A549 (cell line): ENCODE data around the gene DENND10. TPM values are rescaled to one million over a fixed set of nuclear protein-coding genes. Genes with fewer than 3 reads are reported as not detected.

Experiments
- ATAC-seq, 2 experiments: fragments of 200-7000 bp in 1 of 2; fragments of >200 bp in 1 of 2; cut with Nextera tagmentation in 1 of 2; cut with Tn5 transposase in 1 of 2; 3 replicates each; pipeline versions ENCODE4 v1.8.0 to v1.9.1; 2018 to 2020; ENCODE audit warnings: mild to moderate bottlenecking in 1 of 2, moderate library complexity in 1 of 2
- CTCF ChIA-PET: fragments of 300-600 bp; sonication (Branson Sonifier 250); formaldehyde crosslinking; extraction: SDS; loops from one replicate; lab custom pipeline; 2021; ENCODE audit warnings: antibody characterized with exemption, inconsistent platforms; lab: Yijun Ruan, JAX
- POLR2A ChIA-PET: fragments of 350-600 bp; formaldehyde crosslinking; extraction: SDS; loops from one replicate; lab custom pipeline; 2021; ENCODE audit warnings: antibody characterized with exemption, inconsistent platforms; lab: Yijun Ruan, JAX
- DNase-seq, 2 experiments: peaks; one replicate each; pipeline versions ENCODE4 v3.0.0 to v3.0.0-alpha.2; 2011 to 2016; ENCODE audit warnings: low read depth in 1 of 2, low spot score in 1 of 2
- FAIRE-seq: peaks from 2 replicates; lab custom pipeline; 2011; peaks lifted over from hg19 to GRCh38; lab: Jason Lieb, UNC
- H3K27ac ChIP-seq, 2 experiments: fragments of >200 bp; sonication (Bioruptor Twin); formaldehyde crosslinking; 3 replicates each; pipeline ENCODE4 v1.5.1; 2016 to 2017
- H3K4me1 ChIP-seq: fragments of >200 bp; sonication (Bioruptor Twin); formaldehyde crosslinking; 3 replicates; pipeline ENCODE4 v1.6.1; 2016
- H3K4me2 ChIP-seq: fragments of >200 bp; sonication (Bioruptor Twin); formaldehyde crosslinking; 3 replicates; pipeline ENCODE4 v1.6.1; 2016
- H3K4me3 ChIP-seq: fragments of >200 bp; sonication (Bioruptor Twin); formaldehyde crosslinking; 3 replicates; pipeline ENCODE4 v1.5.1; 2016
- H3K9me3 ChIP-seq: fragments of >200 bp; sonication (Bioruptor Twin); formaldehyde crosslinking; 3 replicates; pipeline ENCODE4 v1.6.1; 2016
- CBX2 ChIP-seq: fragments of 200-600 bp; sonication (generic); IDR thresholded peaks from 2 replicates; pipeline ENCODE4 v1.6.1; 2016; ENCODE audit warnings: low read depth, mild to moderate bottlenecking, borderline replicate concordance
- CBX8 ChIP-seq: fragments of 200-600 bp; sonication (generic); IDR thresholded peaks from 2 replicates; pipeline ENCODE4 v1.6.1; 2016
- CHD4 ChIP-seq: fragments of 200-600 bp; sonication (generic); IDR thresholded peaks from 2 replicates; pipeline ENCODE4 v1.6.1; 2016; ENCODE audit warnings: antibody characterized with exemption, mild to moderate bottlenecking, borderline replicate concordance
- EHMT2 ChIP-seq: fragments of 200-600 bp; sonication (generic); IDR thresholded peaks from 2 replicates; pipeline ENCODE4 v1.6.1; 2016; ENCODE audit warnings: antibody characterized with exemption, low read depth, mild to moderate bottlenecking, moderate library complexity
- FOSL2 ChIP-seq, 2 experiments: fragments of 450-650 bp in 1 of 2; fragments of >200 bp in 1 of 2; sonication (Bioruptor Twin) in 1 of 2; formaldehyde crosslinking; IDR thresholded peaks; 2 replicates each; pipeline versions ENCODE4 v1.5.0 to v1.6.1; 2016 to 2020; ENCODE audit warnings: mild to moderate bottlenecking in 1 of 2, moderate library complexity in 1 of 2
- GATA3 ChIP-seq: IDR thresholded peaks from 2 replicates; pipeline ENCODE4 v1.6.1; 2012; ENCODE audit warnings: borderline replicate concordance
- HDAC2 ChIP-seq: fragments of 200-600 bp; sonication (generic); IDR thresholded peaks from 2 replicates; pipeline ENCODE4 v1.6.1; 2016
- HOXA7 ChIP-seq: fragments of 250-450 bp; sonication (Bioruptor Pico); IDR thresholded peaks from 2 replicates; pipeline ENCODE4 v1.5.0; 2020; ENCODE audit warnings: mild to moderate bottlenecking, moderate library complexity
- HOXB13 ChIP-seq: fragments of 250-450 bp; sonication (Bioruptor Pico); IDR thresholded peaks from 2 replicates; pipeline ENCODE4 v1.5.0; 2020; ENCODE audit warnings: low read depth, mild to moderate bottlenecking, moderate library complexity
- KDM1A ChIP-seq: fragments of 200-600 bp; sonication (generic); IDR thresholded peaks from 2 replicates; pipeline ENCODE4 v1.6.1; 2016; ENCODE audit warnings: low read depth, mild to moderate bottlenecking
- MAFK ChIP-seq: fragments of 450-650 bp; IDR thresholded peaks from 2 replicates; pipeline ENCODE4 v1.6.1; 2014; ENCODE audit not compliant: partially characterized antibody
- MYC ChIP-seq: IDR thresholded peaks from 2 replicates; pipeline ENCODE4 v1.6.1; 2012; ENCODE audit warnings: mild to moderate bottlenecking, inconsistent platforms, low read length, improper control_type of control experiment, borderline replicate concordance
- NFE2L2 ChIP-seq: fragments of 150-350 bp; conservative IDR thresholded peaks from 2 replicates; pipeline ENCODE4 v1.6.1; 2014; ENCODE audit warnings: low read length
- NPAS2 ChIP-seq: fragments of 250-450 bp; sonication (Bioruptor Pico); IDR thresholded peaks from 2 replicates; pipeline ENCODE4 v1.8.0; 2022; ENCODE audit warnings: mild to moderate bottlenecking, moderate library complexity, borderline replicate concordance
- POLR2A ChIP-seq: IDR thresholded peaks from 2 replicates; pipeline ENCODE4 v1.6.1; 2012; ENCODE audit warnings: mild to moderate bottlenecking, low read length
- RCOR1 ChIP-seq: fragments of 150-350 bp; IDR thresholded peaks from 2 replicates; pipeline ENCODE4 v1.6.1; 2014; ENCODE audit warnings: antibody characterized with exemption, low read length, low read depth
- SMC3 ChIP-seq: fragments of >200 bp; sonication (Bioruptor Twin); formaldehyde crosslinking; IDR thresholded peaks from 3 replicates; pipeline ENCODE4 v1.6.1; 2018; ENCODE audit warnings: inconsistent platforms
- TFCP2L1 ChIP-seq: fragments of 250-450 bp; sonication (Bioruptor Pico); IDR thresholded peaks from 2 replicates; pipeline ENCODE4 v1.5.0; 2021; ENCODE audit warnings: mild to moderate bottlenecking
- ZNF302 ChIP-seq: fragments of 250-450 bp; sonication (Bioruptor Pico); IDR thresholded peaks from 2 replicates; pipeline ENCODE4 v1.9.0; 2021; ENCODE audit warnings: inconsistent platforms, mild to moderate bottlenecking, moderate library complexity
- ZSCAN20 ChIP-seq: fragments of 250-450 bp; sonication (Bioruptor Pico); IDR thresholded peaks from 2 replicates; pipeline ENCODE4 v1.8.0; 2022; ENCODE audit warnings: mild to moderate bottlenecking, moderate library complexity
- WGBS: methylation state at CpG from one replicate; pipeline ENCODE4 v1.1.6; 2017; ENCODE audit errors: missing lambda C conversion rate; 5-methylcytosine and 5-hydroxymethylcytosine counted together
- polyA plus RNA-seq, 4 experiments: library from polyadenylated mRNA; depleted of rRNA in 3 of 4; stranded (reverse); fragments of >200 nt; fragmentation: RNase III in 1 of 4; extraction: RNeasy Plus Mini Kit Qiagen cat#74134 plus additional on column Dnase treatment in 1 of 4; gene quantifications; 2 replicates in 3 of 4; 3 replicates in 1 of 4; pipeline ENCODE4 v1.2.3, GENCODE V29; 2011 to 2017
- TF ChIP-seq, protein P1 (sequence below): IDR thresholded peaks from 2 replicates; pipeline ENCODE4 v1.6.1; 2012; ENCODE audit warnings: low read depth, borderline replicate concordance
- TF ChIP-seq, protein P2 (sequence below): fragments of >200 bp; sonication (Bioruptor Twin); formaldehyde crosslinking; IDR thresholded peaks from 3 replicates; pipeline ENCODE4 v1.5.1; 2016
- TF ChIP-seq, protein P3 (sequence below): IDR thresholded peaks from 2 replicates; pipeline ENCODE4 v1.6.1; 2012
- TF ChIP-seq, protein P4 (sequence below): fragments of >200 bp; sonication (Bioruptor Twin); formaldehyde crosslinking; IDR thresholded peaks from 3 replicates; pipeline ENCODE4 v1.6.1; 2016
- TF ChIP-seq, protein P5 (sequence below): fragments of 250-450 bp; sonication (Bioruptor Pico); IDR thresholded peaks from 2 replicates; pipeline ENCODE4 v1.5.0; 2021; ENCODE audit warnings: mild to moderate bottlenecking, moderate library complexity, borderline replicate concordance

The DENND10 gene
- polyA plus RNA-seq, 2 of the 4 experiments (the other 2 are of a cell fraction): 49.7 to 94.3 TPM

DNA sequence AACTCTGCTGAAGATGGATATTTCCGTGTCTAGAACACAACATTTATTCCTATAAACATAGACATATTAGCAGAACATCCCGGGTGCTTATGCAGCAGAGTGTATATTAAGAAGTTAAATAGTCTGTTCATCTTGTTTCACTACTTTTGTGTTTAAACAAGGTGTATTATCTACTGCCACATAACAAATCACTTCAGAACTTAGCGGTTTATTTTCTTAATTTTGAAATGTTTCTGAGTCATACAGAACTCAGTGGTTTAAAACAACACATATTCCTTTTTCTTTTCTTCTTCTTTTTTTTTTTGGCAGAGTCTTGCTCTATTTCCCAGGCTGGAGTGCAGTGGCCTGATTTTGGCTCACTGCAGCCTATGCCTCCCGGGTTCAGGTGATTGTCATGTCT lies 25.8 kb downstream of the DENND10 start:
- Histone ChIP-seq H3K4me2 (no peak overlapping the region), H3K4me3 (no peak overlapping the region), H3K4me1 (peaks cover 12% of the 10 kb centered on the region), H3K27ac (no peak overlapping the region), H3K9me3 (no peaks in the 10 kb centered on the region)
- 92% methylated on average over 4 of the region's 4 CpGs for WGBS
- no peak for TF ChIP-seq CBX2
- TF ChIP-seq CHD4: no peak
- TF ChIP-seq, protein P1, sequence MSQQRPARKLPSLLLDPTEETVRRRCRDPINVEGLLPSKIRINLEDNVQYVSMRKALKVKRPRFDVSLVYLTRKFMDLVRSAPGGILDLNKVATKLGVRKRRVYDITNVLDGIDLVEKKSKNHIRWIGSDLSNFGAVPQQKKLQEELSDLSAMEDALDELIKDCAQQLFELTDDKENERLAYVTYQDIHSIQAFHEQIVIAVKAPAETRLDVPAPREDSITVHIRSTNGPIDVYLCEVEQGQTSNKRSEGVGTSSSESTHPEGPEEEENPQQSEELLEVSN: no peak
- no peak for TF ChIP-seq KDM1A
- TF ChIP-seq MYC: no peak
- no peak for TF ChIP-seq ZNF302 (CRISPR knock-in tag)
- no peak for TF ChIP-seq CBX8
- TF ChIP-seq, protein P2, sequence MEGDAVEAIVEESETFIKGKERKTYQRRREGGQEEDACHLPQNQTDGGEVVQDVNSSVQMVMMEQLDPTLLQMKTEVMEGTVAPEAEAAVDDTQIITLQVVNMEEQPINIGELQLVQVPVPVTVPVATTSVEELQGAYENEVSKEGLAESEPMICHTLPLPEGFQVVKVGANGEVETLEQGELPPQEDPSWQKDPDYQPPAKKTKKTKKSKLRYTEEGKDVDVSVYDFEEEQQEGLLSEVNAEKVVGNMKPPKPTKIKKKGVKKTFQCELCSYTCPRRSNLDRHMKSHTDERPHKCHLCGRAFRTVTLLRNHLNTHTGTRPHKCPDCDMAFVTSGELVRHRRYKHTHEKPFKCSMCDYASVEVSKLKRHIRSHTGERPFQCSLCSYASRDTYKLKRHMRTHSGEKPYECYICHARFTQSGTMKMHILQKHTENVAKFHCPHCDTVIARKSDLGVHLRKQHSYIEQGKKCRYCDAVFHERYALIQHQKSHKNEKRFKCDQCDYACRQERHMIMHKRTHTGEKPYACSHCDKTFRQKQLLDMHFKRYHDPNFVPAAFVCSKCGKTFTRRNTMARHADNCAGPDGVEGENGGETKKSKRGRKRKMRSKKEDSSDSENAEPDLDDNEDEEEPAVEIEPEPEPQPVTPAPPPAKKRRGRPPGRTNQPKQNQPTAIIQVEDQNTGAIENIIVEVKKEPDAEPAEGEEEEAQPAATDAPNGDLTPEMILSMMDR: no peak
- no peak for TF ChIP-seq HOXB13 (CRISPR knock-in tag)
- no peak for TF ChIP-seq NPAS2
- TF ChIP-seq RCOR1: no peak
- TF ChIP-seq EHMT2: no peak
- TF ChIP-seq, protein P3, sequence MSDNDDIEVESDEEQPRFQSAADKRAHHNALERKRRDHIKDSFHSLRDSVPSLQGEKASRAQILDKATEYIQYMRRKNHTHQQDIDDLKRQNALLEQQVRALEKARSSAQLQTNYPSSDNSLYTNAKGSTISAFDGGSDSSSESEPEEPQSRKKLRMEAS: no peak
- no peak for TF ChIP-seq GATA3
- TF ChIP-seq, protein P4, sequence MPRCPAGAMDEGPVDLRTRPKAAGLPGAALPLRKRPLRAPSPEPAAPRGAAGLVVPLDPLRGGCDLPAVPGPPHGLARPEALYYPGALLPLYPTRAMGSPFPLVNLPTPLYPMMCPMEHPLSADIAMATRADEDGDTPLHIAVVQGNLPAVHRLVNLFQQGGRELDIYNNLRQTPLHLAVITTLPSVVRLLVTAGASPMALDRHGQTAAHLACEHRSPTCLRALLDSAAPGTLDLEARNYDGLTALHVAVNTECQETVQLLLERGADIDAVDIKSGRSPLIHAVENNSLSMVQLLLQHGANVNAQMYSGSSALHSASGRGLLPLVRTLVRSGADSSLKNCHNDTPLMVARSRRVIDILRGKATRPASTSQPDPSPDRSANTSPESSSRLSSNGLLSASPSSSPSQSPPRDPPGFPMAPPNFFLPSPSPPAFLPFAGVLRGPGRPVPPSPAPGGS: no peak
- no peak for TF ChIP-seq POLR2A
- TF ChIP-seq HOXA7: no peak
- TF ChIP-seq FOSL2 (IDR thresholded peaks at IDR 0.05): no peak
- TF ChIP-seq FOSL2 (CRISPR knock-in tag; IDR thresholded peaks at IDR 0.05): no peak
- TF ChIP-seq, protein P5, sequence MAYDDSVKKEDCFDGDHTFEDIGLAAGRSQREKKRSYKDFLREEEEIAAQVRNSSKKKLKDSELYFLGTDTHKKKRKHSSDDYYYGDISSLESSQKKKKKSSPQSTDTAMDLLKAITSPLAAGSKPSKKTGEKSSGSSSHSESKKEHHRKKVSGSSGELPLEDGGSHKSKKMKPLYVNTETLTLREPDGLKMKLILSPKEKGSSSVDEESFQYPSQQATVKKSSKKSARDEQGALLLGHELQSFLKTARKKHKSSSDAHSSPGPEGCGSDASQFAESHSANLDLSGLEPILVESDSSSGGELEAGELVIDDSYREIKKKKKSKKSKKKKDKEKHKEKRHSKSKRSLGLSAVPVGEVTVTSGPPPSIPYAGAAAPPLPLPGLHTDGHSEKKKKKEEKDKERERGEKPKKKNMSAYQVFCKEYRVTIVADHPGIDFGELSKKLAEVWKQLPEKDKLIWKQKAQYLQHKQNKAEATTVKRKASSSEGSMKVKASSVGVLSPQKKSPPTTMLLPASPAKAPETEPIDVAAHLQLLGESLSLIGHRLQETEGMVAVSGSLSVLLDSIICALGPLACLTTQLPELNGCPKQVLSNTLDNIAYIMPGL (CRISPR knock-in tag): no peak
- ChIA-PET CTCF (no interaction called here), POLR2A (no interaction called here)
- FAIRE-seq (no peak), DNase-seq (no peak), ATAC-seq (no peak)

DNA sequence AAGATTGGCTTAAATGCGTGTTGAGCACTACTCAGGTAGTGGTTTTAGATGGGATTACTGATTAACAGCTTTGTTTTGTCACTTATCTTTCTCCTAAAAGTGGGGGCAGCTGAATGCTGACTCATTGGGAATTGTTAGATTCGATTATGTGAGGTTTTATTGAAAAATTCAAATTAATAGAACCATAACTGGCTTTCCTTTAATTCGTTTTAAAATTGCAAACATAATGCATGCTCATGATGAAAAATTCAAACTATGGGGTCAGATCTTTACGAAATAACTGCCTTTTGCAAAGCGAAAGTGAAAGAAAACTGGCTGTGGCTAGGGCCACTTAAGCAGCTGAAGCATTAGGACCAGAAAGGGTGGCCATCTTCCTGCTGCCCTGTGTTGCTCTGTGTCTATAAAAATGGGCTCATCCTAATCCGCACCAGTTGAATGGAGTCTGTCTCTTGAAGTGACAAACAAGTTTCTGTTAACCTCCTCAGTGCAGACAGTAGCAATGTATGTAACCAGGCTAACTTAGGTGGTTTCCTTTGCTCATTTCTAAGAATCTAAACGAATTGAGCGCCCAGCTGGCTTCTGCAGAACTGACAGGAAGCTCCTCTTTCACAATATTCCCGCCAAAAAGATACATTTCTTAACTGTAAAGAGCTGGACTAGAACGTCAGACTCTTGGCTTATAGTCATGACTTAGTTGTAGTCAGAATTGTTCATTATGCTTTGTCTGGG lies 27.8 kb downstream of the DENND10 start:
- Histone ChIP-seq H3K4me2 (peak overlapping the region; percentile 76), H3K4me3 (peak overlapping the region; percentile 31), H3K27ac (peak overlapping the region; percentile 68 to 84), H3K4me1 (peaks cover 12% of the 10 kb centered on the region), H3K9me3 (no peaks in the 10 kb centered on the region)
- POLR2A ChIA-PET: interaction anchor here (0.8 to 1.1 kb wide), 2 partner anchors 18 to 27 kb away, joined by 3 read pairs; no protein-coding TSS in a partner anchor
- FAIRE-seq (no peak), DNase-seq (peak in 1 of 2 experiments; percentile 35), ATAC-seq (peak; percentile 55 to 67; a peak in 4 of 6 replicates)
- CTCF ChIA-PET: interaction anchor here (1.0 to 1.2 kb wide), 2 partner anchors 30 to 313 kb away, joined by 3 read pairs; no protein-coding TSS in a partner anchor
- WGBS: 39% methylated on average over 10 of the region's 10 CpGs
- TF ChIP-seq POLR2A: no peak
- no peak for TF ChIP-seq HDAC2
- no peak for TF ChIP-seq FOSL2 (IDR thresholded peaks at IDR 0.05)
- peak; percentile 21; the same call in 1 of the 2 replicates for TF ChIP-seq FOSL2 (CRISPR knock-in tag; IDR thresholded peaks at IDR 0.05)
- TF ChIP-seq ZSCAN20 (CRISPR knock-in tag): no peak
- TF ChIP-seq MAFK: peak; percentile 79
- no peak for TF ChIP-seq SMC3
- no peak for TF ChIP-seq TFCP2L1 (CRISPR knock-in tag)
- TF ChIP-seq NFE2L2: 0 out of 2 replicates have a peak, but pooled peaks have one; percentile 3
